ENCODE data around the gene TBC1D3H. TPM values are rescaled to one million over a fixed set of nuclear protein-coding genes. Genes with fewer than 3 reads are reported as not detected.
"Not testable (repeated sequence)": the region's sequence is repeated elsewhere in the genome, so short reads cannot be mapped to it uniquely, and the experiment has no call there.

TBC1D3H gene
- total and polyA plus RNA-seq, 2 of the 8 experiments (the other 6 are each of a cell fraction or from before 2014, with no cell fraction given), result not detected

- H3K4me2 ChIP-seq (ENCODE audit: insufficient read depth in 1 of 2, low read depth in 2 of 2, low read length in 2 of 2); H2BK120ac ChIP-seq (replicated peaks; ENCODE audit: low read depth, low read length); H2BK20ac ChIP-seq (ENCODE audit: low read length); H3K14ac ChIP-seq (ENCODE audit: insufficient read length); H3K36me3 ChIP-seq (ENCODE audit: control insufficient read depth in 2 of 4, insufficient read depth in 4 of 4, low read length in 3 of 4); H3K79me1 ChIP-seq (ENCODE audit: low read depth, low read length); H3K9me3 ChIP-seq (ENCODE audit: insufficient read depth in 2 of 2, low read depth in 1 of 2, low read length in 1 of 2); H3K79me2 ChIP-seq (ENCODE audit: control insufficient read depth in 1 of 2, insufficient read depth in 2 of 2, low read length in 2 of 2); H3K4ac ChIP-seq (replicated peaks; ENCODE audit: insufficient read length, low read depth, low read length); H3K9ac ChIP-seq (replicated peaks in 1 of 4; ENCODE audit: extremely low read depth in 1 of 4, low read depth in 3 of 4, low read length in 3 of 4); H2BK5ac ChIP-seq (ENCODE audit: low read depth, low read length); H3K4me3 ChIP-seq (ENCODE audit: extremely low read depth in 1 of 4, insufficient read depth in 2 of 4, low read depth in 3 of 4, low read length in 4 of 4); H3K23me2 ChIP-seq (ENCODE audit: low read depth, low read length); H3K27me3 ChIP-seq (replicated peaks in 1 of 4; ENCODE audit: control insufficient read depth in 3 of 4, extremely low read depth in 1 of 4, insufficient read depth in 3 of 4, low read length in 3 of 4); H3K4me1 ChIP-seq (replicated peaks in 1 of 4; ENCODE audit: control insufficient read depth in 3 of 4, insufficient read depth in 4 of 4, low read length in 3 of 4); DNase-seq (ENCODE audit: low read depth in 1 of 2, low spot score in 2 of 2); H4K91ac ChIP-seq (replicated peaks; ENCODE audit: insufficient read length, low read length); H2BK15ac ChIP-seq (ENCODE audit: low read length); H4K20me1 ChIP-seq (replicated peaks in 1 of 2; ENCODE audit: control insufficient read depth in 1 of 2, insufficient read depth in 2 of 2, low read length in 2 of 2); CTCF ChIA-PET (ENCODE audit: partially characterized antibody); POLR2A ChIA-PET (ENCODE audit: partially characterized antibody); H2AK5ac ChIP-seq (ENCODE audit: low read depth, low read length); FAIRE-seq; H2BK12ac ChIP-seq (ENCODE audit: low read depth, low read length); H4K5ac ChIP-seq (ENCODE audit: insufficient read length, low read depth, low read length); H2AFZ ChIP-seq (ENCODE audit: low read length); H3K56ac ChIP-seq (replicated peaks; ENCODE audit: insufficient read length, low read depth, low read length); H4K8ac ChIP-seq (ENCODE audit: extremely low read depth, insufficient read depth, low read length); H3K18ac ChIP-seq (ENCODE audit: extremely low read depth, low read length); H3K27ac ChIP-seq (ENCODE audit: low read depth, low read length); H3K23ac ChIP-seq (ENCODE audit: insufficient read length): not testable (repeated sequence)
- 80% methylated on average over 6 of the region's 13 CpGs; no CpG with 5 or more reads in 1 of the 2 experiments for WGBS, 2 experiments (ENCODE audit: extremely low coverage in 1 of 2, insufficient coverage in 1 of 2, insufficient read length in 1 of 2, insufficient replicate concordance in 2 of 2, low coverage in 1 of 2, low lambda C conversion rate in 2 of 2, missing lambda C conversion rate in 1 of 2)
Observed at GRCh38 chr17:36428891-36429290, 40.7 kb upstream of the TBC1D3H start.

- no CpG with 5 or more reads among the region's 2 CpGs for WGBS, 2 experiments (ENCODE audit: extremely low coverage in 1 of 2, insufficient coverage in 1 of 2, insufficient read length in 1 of 2, insufficient replicate concordance in 2 of 2, low coverage in 1 of 2, low lambda C conversion rate in 2 of 2, missing lambda C conversion rate in 1 of 2)
- H3K79me2 ChIP-seq (ENCODE audit: control insufficient read depth in 1 of 2, insufficient read depth in 2 of 2, low read length in 2 of 2); FAIRE-seq; H3K4me2 ChIP-seq (ENCODE audit: insufficient read depth in 1 of 2, low read depth in 2 of 2, low read length in 2 of 2); H3K9me3 ChIP-seq (ENCODE audit: insufficient read depth in 2 of 2, low read depth in 1 of 2, low read length in 1 of 2); H3K23ac ChIP-seq (ENCODE audit: insufficient read length); H3K79me1 ChIP-seq (ENCODE audit: low read depth, low read length); H4K91ac ChIP-seq (replicated peaks; ENCODE audit: insufficient read length, low read length); H4K5ac ChIP-seq (ENCODE audit: insufficient read length, low read depth, low read length); H2BK15ac ChIP-seq (ENCODE audit: low read length); H4K8ac ChIP-seq (ENCODE audit: extremely low read depth, insufficient read depth, low read length); H2BK120ac ChIP-seq (replicated peaks; ENCODE audit: low read depth, low read length); H3K27me3 ChIP-seq (replicated peaks in 1 of 4; ENCODE audit: control insufficient read depth in 3 of 4, extremely low read depth in 1 of 4, insufficient read depth in 3 of 4, low read length in 3 of 4); H3K56ac ChIP-seq (replicated peaks; ENCODE audit: insufficient read length, low read depth, low read length); H3K4ac ChIP-seq (replicated peaks; ENCODE audit: insufficient read length, low read depth, low read length); H3K36me3 ChIP-seq (ENCODE audit: control insufficient read depth in 2 of 4, insufficient read depth in 4 of 4, low read length in 3 of 4); DNase-seq (ENCODE audit: low read depth in 1 of 2, low spot score in 2 of 2); H3K14ac ChIP-seq (ENCODE audit: insufficient read length); H3K18ac ChIP-seq (ENCODE audit: extremely low read depth, low read length); H2AFZ ChIP-seq (ENCODE audit: low read length); POLR2A ChIA-PET (ENCODE audit: partially characterized antibody); H2BK12ac ChIP-seq (ENCODE audit: low read depth, low read length); H2AK5ac ChIP-seq (ENCODE audit: low read depth, low read length); H4K20me1 ChIP-seq (replicated peaks in 1 of 2; ENCODE audit: control insufficient read depth in 1 of 2, insufficient read depth in 2 of 2, low read length in 2 of 2); H3K9ac ChIP-seq (replicated peaks in 1 of 4; ENCODE audit: extremely low read depth in 1 of 4, low read depth in 3 of 4, low read length in 3 of 4); H3K4me3 ChIP-seq (ENCODE audit: extremely low read depth in 1 of 4, insufficient read depth in 2 of 4, low read depth in 3 of 4, low read length in 4 of 4); H2BK5ac ChIP-seq (ENCODE audit: low read depth, low read length); H2BK20ac ChIP-seq (ENCODE audit: low read length); CTCF ChIA-PET (ENCODE audit: partially characterized antibody); H3K23me2 ChIP-seq (ENCODE audit: low read depth, low read length); H3K27ac ChIP-seq (ENCODE audit: low read depth, low read length); H3K4me1 ChIP-seq (replicated peaks in 1 of 4; ENCODE audit: control insufficient read depth in 3 of 4, insufficient read depth in 4 of 4, low read length in 3 of 4): not testable (repeated sequence)
Observed at GRCh38 chr17:36415180-36415941, 27.1 kb upstream of the TBC1D3H start.
